RWPE2 (cell line): ENCODE measurements around the gene KLHL29.

Experiments
- ATAC-seq: fragments of 200-7000 bp; cut with Tn5 transposase; 3 replicates; pipeline ENCODE4 v1.9.1; 2021; ENCODE audit warnings: low read depth
- DNase-seq: peaks from one replicate; pipeline ENCODE4 v3.0.0-alpha.2; 2020; ENCODE audit warnings: low spot score
- H3K27ac ChIP-seq: fragments of 450-650 bp; 2 replicates; pipeline ENCODE4 v1.5.1; 2017; ENCODE audit warnings: mild to moderate bottlenecking; ENCODE audit not compliant: poor library complexity, severe bottlenecking
- H3K27me3 ChIP-seq: fragments of 250-450 bp; sonication (Bioruptor Pico); 2 replicates; pipeline ENCODE4 v1.5.1; 2021; ENCODE audit warnings: mild to moderate bottlenecking, moderate library complexity; ENCODE audit not compliant: insufficient read depth, poor library complexity, severe bottlenecking
- H3K36me3 ChIP-seq: fragments of 250-450 bp; sonication (Bioruptor Pico); 2 replicates; pipeline ENCODE4 v1.5.1; 2020; ENCODE audit warnings: low read depth, mild to moderate bottlenecking, moderate library complexity
- H3K4me1 ChIP-seq: fragments of 250-450 bp; sonication (Bioruptor Pico); 2 replicates; pipeline ENCODE4 v1.5.1; 2021; ENCODE audit warnings: mild to moderate bottlenecking, moderate library complexity; ENCODE audit not compliant: insufficient read depth, poor library complexity, severe bottlenecking
- H3K4me3 ChIP-seq: fragments of 250-450 bp; sonication (Bioruptor Pico); 2 replicates; pipeline ENCODE4 v1.5.1; 2021; ENCODE audit warnings: mild to moderate bottlenecking, moderate library complexity; ENCODE audit not compliant: severe bottlenecking
- H3K9me3 ChIP-seq: fragments of 250-450 bp; sonication (Bioruptor Pico); 2 replicates; pipeline ENCODE4 v1.5.1; 2021; ENCODE audit warnings: mild to moderate bottlenecking, moderate library complexity; ENCODE audit not compliant: severe bottlenecking
- CTCF ChIP-seq: fragments of 450-650 bp; IDR thresholded peaks from one replicate; pipeline ENCODE4 v1.5.1; 2017; ENCODE audit warnings: mild to moderate bottlenecking, moderate library complexity; ENCODE audit not compliant: poor library complexity, severe bottlenecking

KLHL29 gene

DNA sequence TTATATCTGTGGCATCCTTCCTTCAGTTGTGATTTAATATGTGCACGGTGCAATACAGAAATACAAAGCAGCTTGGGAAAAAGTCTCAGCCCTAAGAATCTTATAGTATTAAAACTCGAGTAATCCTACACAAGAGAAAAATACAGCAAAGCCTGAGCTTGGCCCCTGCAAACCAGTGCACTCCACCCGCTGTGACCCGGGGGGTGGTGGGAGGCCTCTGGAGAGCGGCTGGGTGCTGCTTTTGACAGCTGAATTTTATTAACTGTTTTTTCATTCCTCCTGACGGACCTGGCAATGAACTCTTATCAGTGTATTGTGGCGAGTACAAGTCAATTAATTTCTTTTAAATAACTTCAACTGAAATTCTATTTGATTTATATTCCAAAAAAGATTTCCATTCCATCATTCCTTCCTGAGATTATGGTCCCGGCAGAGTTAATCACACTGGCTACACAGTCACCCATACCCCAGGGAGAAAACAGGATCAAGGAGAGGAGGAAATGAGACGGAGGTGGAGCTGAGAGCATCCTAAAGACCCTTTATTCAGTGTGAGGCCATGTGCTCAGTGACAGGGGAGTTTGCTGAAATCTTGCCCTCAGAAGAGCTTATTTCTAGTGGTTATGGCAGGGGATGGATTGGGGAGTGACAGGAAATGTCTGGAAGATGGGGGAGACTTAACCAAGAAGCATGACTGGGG is 124.8 kb downstream of the KLHL29 start:
- no peak overlapping the region for H3K4me3 ChIP-seq
- DNase-seq (no peak), ATAC-seq (no peak)
- H3K4me1 ChIP-seq = peaks cover 12% of the 10 kb centered on the region
- no peak overlapping the region for H3K27ac ChIP-seq
- H3K9me3 ChIP-seq = no peaks in the 10 kb centered on the region
- no peaks in the 10 kb centered on the region for H3K36me3 ChIP-seq
- no peak for TF ChIP-seq CTCF
- H3K27me3 ChIP-seq = no peaks in the 10 kb centered on the region

DNA sequence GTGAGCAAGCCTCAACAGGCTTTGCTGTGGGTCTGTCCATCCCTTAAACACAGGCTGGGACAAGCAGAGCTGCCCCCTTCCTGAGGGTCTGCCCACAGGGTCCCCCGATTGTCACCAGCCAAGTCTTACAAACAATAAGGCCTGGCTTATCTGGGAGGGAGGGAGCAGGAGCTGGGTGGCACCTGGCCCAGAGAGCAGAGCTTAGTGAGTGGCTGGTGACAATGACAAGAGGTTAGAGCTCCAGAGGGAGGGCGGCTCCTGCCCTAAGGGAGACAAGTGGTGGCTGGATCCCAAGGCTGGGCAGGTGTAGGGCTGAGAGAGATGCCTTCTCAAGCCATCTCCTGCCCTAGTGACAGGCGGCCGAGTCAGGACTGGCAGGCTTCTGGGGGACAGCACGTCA is 125.5 kb downstream of the KLHL29 start:
- ATAC-seq (no peak), DNase-seq (no peak)
- Histone ChIP-seq H3K27me3 (no peaks in the 10 kb centered on the region), H3K36me3 (no peaks in the 10 kb centered on the region), H3K4me1 (peaks cover 12% of the 10 kb centered on the region), H3K9me3 (no peaks in the 10 kb centered on the region), H3K4me3 (no peak overlapping the region), H3K27ac (no peak overlapping the region)
- TF ChIP-seq CTCF = no peak

DNA sequence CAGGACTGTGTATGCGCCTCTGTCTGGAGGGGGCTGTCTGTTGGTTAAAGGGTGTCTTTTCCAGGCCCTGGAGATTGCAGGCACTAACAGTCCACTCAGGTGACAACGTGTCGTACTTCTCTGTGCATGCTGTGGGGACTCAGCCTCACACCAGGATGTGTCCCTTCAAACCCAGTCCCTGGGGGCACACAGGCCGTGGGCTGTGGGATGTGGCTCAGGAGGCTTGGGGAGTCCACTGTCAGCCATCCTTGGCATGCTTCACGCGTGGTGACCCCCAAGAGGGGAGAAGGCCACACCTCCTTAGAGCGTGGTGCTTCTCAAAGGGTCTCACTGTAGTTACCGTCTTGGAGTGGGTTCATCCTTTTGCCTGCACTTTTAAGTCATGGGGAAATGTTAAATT is 127.8 kb downstream of the KLHL29 start:
- Histone ChIP-seq H3K4me1 (no peaks in the 10 kb centered on the region), H3K4me3 (no peak overlapping the region), H3K27ac (no peak overlapping the region), H3K9me3 (no peaks in the 10 kb centered on the region), H3K36me3 (no peaks in the 10 kb centered on the region), H3K27me3 (no peaks in the 10 kb centered on the region)
- DNase-seq (no peak), ATAC-seq (no peak)
- TF ChIP-seq CTCF = no peak

DNA sequence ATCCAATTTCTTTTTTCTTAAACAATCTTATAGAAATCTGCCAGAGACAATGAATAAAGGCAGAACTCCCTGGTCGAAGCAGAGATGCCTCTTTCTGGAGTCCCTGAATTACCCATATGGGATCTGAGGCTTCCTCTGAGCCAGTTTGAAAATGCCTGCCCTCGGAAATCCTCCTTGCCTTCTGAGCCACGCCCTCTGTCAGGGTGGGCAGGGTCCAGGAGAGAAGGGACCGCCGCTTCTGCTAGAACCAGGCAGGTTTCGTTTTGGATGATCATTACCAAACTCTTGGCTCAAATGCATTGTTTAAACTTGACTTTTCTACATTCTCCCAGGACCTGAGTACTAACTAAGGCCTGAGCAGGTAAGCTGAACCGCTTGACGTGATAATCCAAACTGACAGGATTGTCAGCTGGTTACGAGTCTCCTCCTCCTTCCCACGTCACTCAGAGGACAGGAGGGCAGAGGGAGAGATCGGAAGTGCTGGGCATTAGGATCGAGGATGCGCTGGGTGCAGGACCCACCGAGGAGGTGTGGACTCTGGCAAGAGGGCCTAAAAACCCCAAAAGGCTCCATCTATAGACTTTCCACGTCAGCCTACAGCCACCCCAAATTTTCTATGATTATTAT is 128.4 kb downstream of the KLHL29 start:
- no peaks in the 10 kb centered on the region for H3K9me3 ChIP-seq
- DNase-seq (no peak), ATAC-seq (no peak)
- H3K4me3 ChIP-seq = no peak overlapping the region
- H3K36me3 ChIP-seq = no peaks in the 10 kb centered on the region
- no peaks in the 10 kb centered on the region for H3K27me3 ChIP-seq
- H3K4me1 ChIP-seq = no peaks in the 10 kb centered on the region
- no peak overlapping the region for H3K27ac ChIP-seq
- TF ChIP-seq CTCF = no peak
